A549 (cell line): ENCODE measurements around the gene ZNF385D. TPM values are rescaled to one million over a fixed set of nuclear protein-coding genes. Genes with fewer than 3 reads are reported as not detected.
A peak's percentile ranks its signal among the peaks of the same experiment; 100 is the strongest.

Experiments used
- ATAC-seq, 2 experiments: fragments of 200-7000 bp in 1 of 2; fragments of >200 bp in 1 of 2; cut with Nextera tagmentation in 1 of 2; cut with Tn5 transposase in 1 of 2; 3 replicates each; pipeline versions ENCODE4 v1.8.0 to v1.9.1; 2018 to 2020; ENCODE audit warnings: mild to moderate bottlenecking in 1 of 2, moderate library complexity in 1 of 2
- CTCF ChIA-PET: fragments of 300-600 bp; sonication (Branson Sonifier 250); formaldehyde crosslinking; extraction: SDS; loops from one replicate; lab custom pipeline; 2021; ENCODE audit warnings: antibody characterized with exemption, inconsistent platforms; lab: Yijun Ruan, JAX
- POLR2A ChIA-PET: fragments of 350-600 bp; formaldehyde crosslinking; extraction: SDS; loops from one replicate; lab custom pipeline; 2021; ENCODE audit warnings: antibody characterized with exemption, inconsistent platforms; lab: Yijun Ruan, JAX
- DNase-seq, 2 experiments: peaks; one replicate each; pipeline versions ENCODE4 v3.0.0 to v3.0.0-alpha.2; 2011 to 2016; ENCODE audit warnings: low read depth in 1 of 2, low spot score in 1 of 2
- FAIRE-seq: peaks from 2 replicates; lab custom pipeline; 2011; peaks lifted over from hg19 to GRCh38; lab: Jason Lieb, UNC
- H3K27ac ChIP-seq, 2 experiments: fragments of >200 bp; sonication (Bioruptor Twin); formaldehyde crosslinking; 3 replicates each; pipeline ENCODE4 v1.5.1; 2016 to 2017
- H3K4me1 ChIP-seq: fragments of >200 bp; sonication (Bioruptor Twin); formaldehyde crosslinking; 3 replicates; pipeline ENCODE4 v1.6.1; 2016
- H3K4me2 ChIP-seq: fragments of >200 bp; sonication (Bioruptor Twin); formaldehyde crosslinking; 3 replicates; pipeline ENCODE4 v1.6.1; 2016
- H3K4me3 ChIP-seq: fragments of >200 bp; sonication (Bioruptor Twin); formaldehyde crosslinking; 3 replicates; pipeline ENCODE4 v1.5.1; 2016
- H3K9me3 ChIP-seq: fragments of >200 bp; sonication (Bioruptor Twin); formaldehyde crosslinking; 3 replicates; pipeline ENCODE4 v1.6.1; 2016
- CEBPB ChIP-seq, 2 experiments: fragments of >200 bp in 1 of 2; sonication (Bioruptor Twin) in 1 of 2; formaldehyde crosslinking in 1 of 2; IDR thresholded peaks; 2 replicates each; pipeline ENCODE4 v1.6.1; 2012 to 2016
- CHD2 ChIP-seq: fragments of 150-350 bp; IDR thresholded peaks from 2 replicates; pipeline ENCODE4 v1.6.1; 2014; ENCODE audit warnings: low read length; ENCODE audit not compliant: partially characterized antibody
- CHD4 ChIP-seq: fragments of 200-600 bp; sonication (generic); IDR thresholded peaks from 2 replicates; pipeline ENCODE4 v1.6.1; 2016; ENCODE audit warnings: antibody characterized with exemption, mild to moderate bottlenecking, borderline replicate concordance
- EP300 ChIP-seq, 2 experiments: fragments of >200 bp; sonication (Bioruptor Twin); formaldehyde crosslinking; IDR thresholded peaks; 2 replicates in 1 of 2; 3 replicates in 1 of 2; pipeline ENCODE4 v1.6.1; 2016 to 2017
- FOSB ChIP-seq: fragments of 250-450 bp; sonication (Bioruptor Pico); IDR thresholded peaks from 2 replicates; pipeline ENCODE4 v1.5.0; 2020; ENCODE audit warnings: mild to moderate bottlenecking, moderate library complexity
- FOXS1 ChIP-seq: fragments of 250-450 bp; sonication (Bioruptor Pico); IDR thresholded peaks from 2 replicates; pipeline ENCODE4 v1.5.0; 2020; ENCODE audit warnings: mild to moderate bottlenecking, moderate library complexity
- HEYL ChIP-seq: fragments of 250-450 bp; sonication (Bioruptor Pico); IDR thresholded peaks from 2 replicates; pipeline ENCODE4 v1.8.0; 2021; ENCODE audit warnings: mild to moderate bottlenecking, moderate library complexity
- HOXB13 ChIP-seq: fragments of 250-450 bp; sonication (Bioruptor Pico); IDR thresholded peaks from 2 replicates; pipeline ENCODE4 v1.5.0; 2020; ENCODE audit warnings: low read depth, mild to moderate bottlenecking, moderate library complexity
- JUNB ChIP-seq: fragments of >200 bp; sonication (Bioruptor Twin); formaldehyde crosslinking; IDR thresholded peaks from 2 replicates; pipeline ENCODE4 v1.6.1; 2016
- MAZ ChIP-seq: fragments of 150-350 bp; IDR thresholded peaks from 2 replicates; pipeline ENCODE4 v1.6.1; 2014; ENCODE audit warnings: antibody characterized with exemption, low read depth, low read length, borderline replicate concordance
- MYC ChIP-seq: IDR thresholded peaks from 2 replicates; pipeline ENCODE4 v1.6.1; 2012; ENCODE audit warnings: mild to moderate bottlenecking, inconsistent platforms, low read length, improper control_type of control experiment, borderline replicate concordance
- WGBS: methylation state at CpG from one replicate; pipeline ENCODE4 v1.1.6; 2017; ENCODE audit errors: missing lambda C conversion rate; 5-methylcytosine and 5-hydroxymethylcytosine counted together
- polyA plus RNA-seq, 4 experiments: library from polyadenylated mRNA; depleted of rRNA in 3 of 4; stranded (reverse); fragments of >200 nt; fragmentation: RNase III in 1 of 4; extraction: RNeasy Plus Mini Kit Qiagen cat#74134 plus additional on column Dnase treatment in 1 of 4; gene quantifications; 2 replicates in 3 of 4; 3 replicates in 1 of 4; pipeline ENCODE4 v1.2.3, GENCODE V29; 2011 to 2017
- TF ChIP-seq, protein P1 (sequence below): IDR thresholded peaks from 2 replicates; pipeline ENCODE4 v1.6.1; 2012
- TF ChIP-seq, protein P2 (sequence below): fragments of 200-600 bp; sonication (generic); IDR thresholded peaks from 2 replicates; pipeline ENCODE4 v1.6.1; 2016; ENCODE audit warnings: antibody characterized with exemption, mild to moderate bottlenecking, moderate library complexity
- TF ChIP-seq, protein P3 (sequence below): fragments of >200 bp; sonication (Bioruptor Twin); formaldehyde crosslinking; IDR thresholded peaks from 3 replicates; pipeline ENCODE4 v1.6.1; 2016
- TF ChIP-seq, protein P4 (sequence below): fragments of 150-350 bp; IDR thresholded peaks from 2 replicates; pipeline ENCODE4 v1.6.1; 2014; ENCODE audit warnings: low read depth, mild to moderate bottlenecking, low read length
- TF ChIP-seq, protein P5 (sequence below): fragments of >200 bp; sonication (Bioruptor Twin); formaldehyde crosslinking; IDR thresholded peaks from 3 replicates; pipeline ENCODE4 v1.5.1; 2016

The ZNF385D gene
- polyA plus RNA-seq, 2 of the 4 experiments (the other 2 are of a cell fraction) = not detected

DNA sequence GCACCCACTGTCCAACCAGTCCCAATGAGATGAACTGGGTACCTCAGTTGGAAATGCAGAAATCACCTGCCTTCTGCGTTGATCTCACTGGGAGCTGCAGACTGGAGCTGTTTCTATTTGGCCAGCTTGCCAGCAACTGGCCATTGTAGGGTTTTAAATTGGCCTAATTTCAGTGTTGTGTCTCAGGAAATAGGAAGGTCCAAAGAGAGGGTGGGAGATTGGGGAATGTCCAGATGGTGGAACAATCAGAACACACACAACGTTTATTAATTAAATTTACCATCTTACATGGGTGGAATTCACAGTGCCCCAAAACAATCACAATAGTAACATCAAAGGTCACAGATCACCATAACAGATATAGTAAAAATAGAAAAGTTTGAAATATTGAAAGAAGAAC, 189.5 kb downstream of the ZNF385D start:
- no peak for DNase-seq

DNA sequence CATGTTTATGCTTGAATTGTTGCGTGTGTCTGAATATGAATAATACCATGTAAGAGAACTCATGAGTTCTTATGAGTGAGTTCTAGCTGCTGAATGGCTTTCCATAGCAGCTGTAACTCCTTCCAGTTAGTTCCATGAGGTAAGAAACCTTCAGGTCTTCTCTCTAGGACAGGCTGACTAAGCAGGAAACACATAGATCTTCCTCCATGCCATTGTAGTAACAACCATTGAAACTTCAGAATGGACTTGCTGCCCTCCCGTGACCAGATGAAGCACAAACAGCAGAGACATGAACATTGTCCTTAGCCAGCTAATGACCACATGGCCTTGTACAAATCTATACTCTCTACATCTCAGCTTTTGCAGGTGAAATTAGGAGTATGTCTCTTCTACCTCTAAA, 200.0 kb downstream of the ZNF385D start:
- ATAC-seq (no peak), FAIRE-seq (no peak), DNase-seq (peak in 1 of 2 experiments; percentile 22)
- Histone ChIP-seq H3K4me3 (no peak overlapping the region), H3K4me2 (no peak overlapping the region), H3K9me3 (no peaks in the 10 kb centered on the region), H3K4me1 (no peaks in the 10 kb centered on the region), H3K27ac (no peak overlapping the region)
- WGBS = 4% methylated on average over 2 of the region's 2 CpGs
- CTCF ChIA-PET = no interaction called here
- POLR2A ChIA-PET = no interaction called here
- TF ChIP-seq HEYL (CRISPR knock-in tag) = no peak
- TF ChIP-seq HOXB13 (CRISPR knock-in tag) = no peak
- TF ChIP-seq, protein P1, sequence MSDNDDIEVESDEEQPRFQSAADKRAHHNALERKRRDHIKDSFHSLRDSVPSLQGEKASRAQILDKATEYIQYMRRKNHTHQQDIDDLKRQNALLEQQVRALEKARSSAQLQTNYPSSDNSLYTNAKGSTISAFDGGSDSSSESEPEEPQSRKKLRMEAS = no peak
- TF ChIP-seq MAZ = no peak
- no peak for TF ChIP-seq CHD2
- TF ChIP-seq, protein P2, sequence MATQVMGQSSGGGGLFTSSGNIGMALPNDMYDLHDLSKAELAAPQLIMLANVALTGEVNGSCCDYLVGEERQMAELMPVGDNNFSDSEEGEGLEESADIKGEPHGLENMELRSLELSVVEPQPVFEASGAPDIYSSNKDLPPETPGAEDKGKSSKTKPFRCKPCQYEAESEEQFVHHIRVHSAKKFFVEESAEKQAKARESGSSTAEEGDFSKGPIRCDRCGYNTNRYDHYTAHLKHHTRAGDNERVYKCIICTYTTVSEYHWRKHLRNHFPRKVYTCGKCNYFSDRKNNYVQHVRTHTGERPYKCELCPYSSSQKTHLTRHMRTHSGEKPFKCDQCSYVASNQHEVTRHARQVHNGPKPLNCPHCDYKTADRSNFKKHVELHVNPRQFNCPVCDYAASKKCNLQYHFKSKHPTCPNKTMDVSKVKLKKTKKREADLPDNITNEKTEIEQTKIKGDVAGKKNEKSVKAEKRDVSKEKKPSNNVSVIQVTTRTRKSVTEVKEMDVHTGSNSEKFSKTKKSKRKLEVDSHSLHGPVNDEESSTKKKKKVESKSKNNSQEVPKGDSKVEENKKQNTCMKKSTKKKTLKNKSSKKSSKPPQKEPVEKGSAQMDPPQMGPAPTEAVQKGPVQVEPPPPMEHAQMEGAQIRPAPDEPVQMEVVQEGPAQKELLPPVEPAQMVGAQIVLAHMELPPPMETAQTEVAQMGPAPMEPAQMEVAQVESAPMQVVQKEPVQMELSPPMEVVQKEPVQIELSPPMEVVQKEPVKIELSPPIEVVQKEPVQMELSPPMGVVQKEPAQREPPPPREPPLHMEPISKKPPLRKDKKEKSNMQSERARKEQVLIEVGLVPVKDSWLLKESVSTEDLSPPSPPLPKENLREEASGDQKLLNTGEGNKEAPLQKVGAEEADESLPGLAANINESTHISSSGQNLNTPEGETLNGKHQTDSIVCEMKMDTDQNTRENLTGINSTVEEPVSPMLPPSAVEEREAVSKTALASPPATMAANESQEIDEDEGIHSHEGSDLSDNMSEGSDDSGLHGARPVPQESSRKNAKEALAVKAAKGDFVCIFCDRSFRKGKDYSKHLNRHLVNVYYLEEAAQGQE = no peak
- TF ChIP-seq, protein P3, sequence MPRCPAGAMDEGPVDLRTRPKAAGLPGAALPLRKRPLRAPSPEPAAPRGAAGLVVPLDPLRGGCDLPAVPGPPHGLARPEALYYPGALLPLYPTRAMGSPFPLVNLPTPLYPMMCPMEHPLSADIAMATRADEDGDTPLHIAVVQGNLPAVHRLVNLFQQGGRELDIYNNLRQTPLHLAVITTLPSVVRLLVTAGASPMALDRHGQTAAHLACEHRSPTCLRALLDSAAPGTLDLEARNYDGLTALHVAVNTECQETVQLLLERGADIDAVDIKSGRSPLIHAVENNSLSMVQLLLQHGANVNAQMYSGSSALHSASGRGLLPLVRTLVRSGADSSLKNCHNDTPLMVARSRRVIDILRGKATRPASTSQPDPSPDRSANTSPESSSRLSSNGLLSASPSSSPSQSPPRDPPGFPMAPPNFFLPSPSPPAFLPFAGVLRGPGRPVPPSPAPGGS = no peak
- no peak for TF ChIP-seq FOSB
- TF ChIP-seq JUNB = no peak
- TF ChIP-seq, protein P4, sequence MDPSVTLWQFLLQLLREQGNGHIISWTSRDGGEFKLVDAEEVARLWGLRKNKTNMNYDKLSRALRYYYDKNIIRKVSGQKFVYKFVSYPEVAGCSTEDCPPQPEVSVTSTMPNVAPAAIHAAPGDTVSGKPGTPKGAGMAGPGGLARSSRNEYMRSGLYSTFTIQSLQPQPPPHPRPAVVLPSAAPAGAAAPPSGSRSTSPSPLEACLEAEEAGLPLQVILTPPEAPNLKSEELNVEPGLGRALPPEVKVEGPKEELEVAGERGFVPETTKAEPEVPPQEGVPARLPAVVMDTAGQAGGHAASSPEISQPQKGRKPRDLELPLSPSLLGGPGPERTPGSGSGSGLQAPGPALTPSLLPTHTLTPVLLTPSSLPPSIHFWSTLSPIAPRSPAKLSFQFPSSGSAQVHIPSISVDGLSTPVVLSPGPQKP = no peak

More for the DNA sequence above, 189.5 kb downstream of the ZNF385D start:
- TF ChIP-seq CHD2 (no peak), FOXS1 (CRISPR knock-in tag) (no peak), CEBPB (IDR thresholded peaks at IDR 0.05) (no peak), EP300 (IDR thresholded peaks at IDR 0.05) (no peak), HOXB13 (CRISPR knock-in tag) (no peak), MYC (no peak), CHD4 (no peak)
- TF ChIP-seq, protein P5, sequence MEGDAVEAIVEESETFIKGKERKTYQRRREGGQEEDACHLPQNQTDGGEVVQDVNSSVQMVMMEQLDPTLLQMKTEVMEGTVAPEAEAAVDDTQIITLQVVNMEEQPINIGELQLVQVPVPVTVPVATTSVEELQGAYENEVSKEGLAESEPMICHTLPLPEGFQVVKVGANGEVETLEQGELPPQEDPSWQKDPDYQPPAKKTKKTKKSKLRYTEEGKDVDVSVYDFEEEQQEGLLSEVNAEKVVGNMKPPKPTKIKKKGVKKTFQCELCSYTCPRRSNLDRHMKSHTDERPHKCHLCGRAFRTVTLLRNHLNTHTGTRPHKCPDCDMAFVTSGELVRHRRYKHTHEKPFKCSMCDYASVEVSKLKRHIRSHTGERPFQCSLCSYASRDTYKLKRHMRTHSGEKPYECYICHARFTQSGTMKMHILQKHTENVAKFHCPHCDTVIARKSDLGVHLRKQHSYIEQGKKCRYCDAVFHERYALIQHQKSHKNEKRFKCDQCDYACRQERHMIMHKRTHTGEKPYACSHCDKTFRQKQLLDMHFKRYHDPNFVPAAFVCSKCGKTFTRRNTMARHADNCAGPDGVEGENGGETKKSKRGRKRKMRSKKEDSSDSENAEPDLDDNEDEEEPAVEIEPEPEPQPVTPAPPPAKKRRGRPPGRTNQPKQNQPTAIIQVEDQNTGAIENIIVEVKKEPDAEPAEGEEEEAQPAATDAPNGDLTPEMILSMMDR = no peak
- TF ChIP-seq, protein P1 = no peak
- no peaks in the 10 kb centered on the region for H3K4me1 ChIP-seq
- no peak overlapping the region for H3K4me3 ChIP-seq
- ChIA-PET POLR2A (no interaction called here), CTCF (no interaction called here)
- ATAC-seq (no peak), FAIRE-seq (no peak)
- H3K27ac ChIP-seq = no peak overlapping the region
- H3K9me3 ChIP-seq = no peaks in the 10 kb centered on the region; the same call in 2 of the 3 replicates
- H3K4me2 ChIP-seq = no peak overlapping the region
- WGBS = 2% methylated on average over 2 of the region's 2 CpGs
